GM18861 (cell line): ENCODE measurements around the gene OAT.
A peak's percentile ranks its signal among the peaks of the same experiment; 100 is the strongest.

Source experiments
- ATAC-seq: cut with Tn5 transposase; IDR thresholded peaks from one replicate; pipeline ENCODE4 v1.9.1; 2021; ENCODE audit not compliant: unreplicated experiment

The OAT gene

DNA sequence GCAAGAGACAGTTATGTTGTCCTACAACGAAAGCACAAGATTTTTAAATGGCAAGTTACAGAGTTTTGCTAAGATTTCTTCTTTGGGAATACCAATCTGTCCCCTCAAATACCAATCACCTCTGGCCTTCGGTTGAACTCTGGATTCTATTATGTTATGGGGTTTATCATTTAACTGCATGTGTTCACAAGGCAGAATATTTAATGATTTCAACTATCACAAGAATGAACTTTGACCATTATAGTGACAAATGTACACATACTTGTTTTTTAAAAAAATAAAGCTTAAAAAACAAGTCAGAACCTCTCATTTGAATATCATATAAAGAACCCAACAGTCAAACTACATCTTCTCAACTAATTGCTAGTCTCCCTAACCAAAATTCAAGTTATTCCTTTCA is 11.3 kb downstream of the OAT start:
- no peak for ATAC-seq

DNA sequence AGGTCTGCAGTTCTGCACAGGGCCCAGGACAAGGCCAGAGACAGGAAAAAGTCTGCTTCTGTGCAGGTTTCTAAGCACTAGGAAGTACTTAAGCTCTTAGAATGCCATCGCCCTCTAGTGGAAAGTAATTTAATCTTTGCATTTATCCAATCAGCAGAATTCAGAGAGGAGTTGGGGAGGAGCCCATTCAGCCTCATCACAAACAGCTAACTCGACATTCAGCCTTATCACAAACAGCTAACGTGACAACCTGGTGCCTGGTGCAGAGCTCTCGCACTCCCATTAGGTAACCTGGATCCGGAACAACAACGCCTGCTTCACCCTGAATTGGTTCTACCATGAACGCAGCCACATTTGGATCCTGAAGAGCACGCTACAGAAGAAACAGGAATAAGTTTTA is 15.2 kb downstream of the OAT start:
- peak; percentile 81 for ATAC-seq

DNA sequence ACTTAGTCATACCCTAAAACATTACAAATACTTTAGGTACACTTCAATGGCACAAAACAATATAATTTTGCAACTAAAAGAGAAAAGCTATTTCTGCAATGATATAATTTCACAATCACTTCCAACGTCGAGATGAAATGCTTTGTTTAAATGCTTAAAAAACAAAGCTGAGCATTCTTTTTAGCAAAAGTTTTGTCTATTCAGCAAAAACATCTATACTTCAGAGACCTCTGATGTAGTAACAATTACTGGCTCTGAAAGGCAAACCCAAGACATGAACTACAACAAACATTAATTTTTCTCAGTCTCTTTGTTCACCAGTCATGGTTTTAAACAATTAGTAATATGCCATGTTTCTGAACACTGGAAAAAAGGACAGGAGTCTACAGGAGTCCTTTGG is 16.4 kb downstream of the OAT start:
- ATAC-seq: no peak

DNA sequence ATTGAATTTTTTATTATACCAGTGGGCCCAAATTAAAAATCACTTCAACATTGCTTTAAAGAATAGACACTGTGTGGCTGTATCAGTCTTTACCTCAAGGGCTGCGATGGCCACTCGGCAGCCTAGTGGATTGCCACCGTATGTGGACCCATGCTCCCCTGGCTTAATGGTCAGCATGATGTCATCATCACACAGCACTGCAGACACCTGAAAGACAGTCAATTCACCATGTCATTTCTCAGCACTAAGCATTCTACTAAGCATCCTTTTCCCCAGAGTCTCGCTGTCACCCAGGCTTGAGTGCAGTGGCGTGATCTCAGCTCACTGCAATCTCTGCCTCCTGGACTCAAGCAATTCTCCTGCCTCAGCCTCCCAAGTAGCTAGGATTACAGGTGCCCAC is 17.1 kb downstream of the OAT start:
- ATAC-seq: no peak

DNA sequence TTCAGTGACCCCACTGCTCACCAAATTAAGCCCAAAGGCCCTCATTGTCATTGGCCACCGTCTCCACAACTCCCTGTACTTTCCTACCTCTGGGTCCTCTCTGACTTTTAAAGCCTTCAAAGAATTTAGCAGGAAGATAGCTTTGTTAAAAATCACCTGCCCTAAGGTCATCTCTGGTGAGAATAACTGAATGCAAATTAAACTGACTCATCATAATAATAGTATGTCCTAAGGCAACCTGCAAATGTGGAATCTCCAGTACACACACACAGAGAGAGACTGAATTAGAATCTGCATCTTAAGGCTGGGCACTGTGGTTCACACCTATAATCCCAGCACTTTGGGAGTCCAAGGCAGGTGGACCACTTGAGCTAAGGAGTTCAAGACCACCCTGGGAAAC is 24.1 kb downstream of the OAT start:
- no peak for ATAC-seq

DNA sequence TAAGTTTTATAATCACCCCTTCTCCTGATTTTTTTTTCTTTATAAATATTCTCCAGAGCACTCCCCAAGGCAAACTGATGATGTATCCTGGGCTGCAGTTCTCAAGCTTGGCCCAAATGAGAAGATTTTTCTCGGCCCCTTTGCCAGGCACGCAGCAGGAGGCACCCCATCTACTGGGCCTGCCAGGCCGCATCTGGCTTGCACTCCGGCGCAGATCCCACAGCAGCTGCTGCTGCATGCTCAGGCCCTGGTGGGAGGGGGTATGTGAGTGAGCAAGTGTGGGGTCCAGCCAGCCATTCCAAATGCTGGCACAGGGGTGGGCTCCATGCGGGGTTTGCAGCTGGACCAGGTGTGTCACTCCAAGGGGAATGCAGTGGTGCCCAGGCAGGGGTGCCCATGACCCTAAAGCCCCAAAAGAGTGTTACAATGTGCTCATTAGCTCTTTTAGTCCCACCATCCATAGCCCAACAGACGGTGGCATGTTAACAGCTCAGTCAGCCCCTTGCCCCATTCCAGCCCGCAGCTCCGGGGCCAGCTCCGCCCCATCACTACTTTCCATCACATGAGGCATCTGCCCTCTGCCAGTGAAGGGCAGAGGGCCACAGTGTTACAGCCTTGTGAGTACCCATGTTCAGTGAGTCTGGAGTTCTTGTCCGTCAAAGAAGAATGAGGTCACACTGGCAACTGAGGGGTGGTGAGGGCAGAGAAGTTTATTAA is 25.9 kb downstream of the OAT start:
- no peak for ATAC-seq

DNA sequence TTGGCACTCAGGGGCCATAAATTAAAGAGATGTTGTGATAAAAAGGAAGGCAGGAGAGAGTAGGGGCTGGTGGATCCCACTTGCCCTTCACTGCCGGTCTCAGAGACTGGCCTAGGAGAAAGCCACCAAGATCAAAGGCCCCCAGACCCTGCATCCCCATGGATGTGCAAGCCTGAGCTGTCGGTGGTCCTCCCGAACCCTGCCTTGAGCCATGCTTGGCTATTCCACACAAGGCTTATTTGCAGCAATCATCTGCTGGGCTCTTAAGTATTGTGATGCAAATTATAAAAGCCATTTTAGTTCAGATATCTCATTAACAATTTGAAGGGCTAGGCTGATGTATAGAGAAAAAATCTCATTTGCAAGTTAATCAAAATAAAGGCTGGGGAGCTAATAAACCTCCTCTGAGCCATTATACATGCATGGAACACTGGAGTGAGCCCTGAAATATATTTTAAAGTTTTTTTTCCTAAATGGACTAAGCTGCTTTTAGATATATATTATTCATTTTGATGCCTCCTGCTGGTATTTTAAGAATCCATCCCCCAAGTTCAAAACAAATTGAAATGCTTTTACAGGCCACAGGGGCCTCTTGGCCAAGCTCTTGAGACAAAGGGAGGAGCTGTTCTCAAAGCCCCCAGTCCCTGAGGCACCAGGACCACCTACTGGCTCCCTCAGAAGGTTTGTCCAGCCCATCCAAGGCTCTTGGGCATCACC is 28.1 kb downstream of the OAT start:
- ATAC-seq: no peak

DNA sequence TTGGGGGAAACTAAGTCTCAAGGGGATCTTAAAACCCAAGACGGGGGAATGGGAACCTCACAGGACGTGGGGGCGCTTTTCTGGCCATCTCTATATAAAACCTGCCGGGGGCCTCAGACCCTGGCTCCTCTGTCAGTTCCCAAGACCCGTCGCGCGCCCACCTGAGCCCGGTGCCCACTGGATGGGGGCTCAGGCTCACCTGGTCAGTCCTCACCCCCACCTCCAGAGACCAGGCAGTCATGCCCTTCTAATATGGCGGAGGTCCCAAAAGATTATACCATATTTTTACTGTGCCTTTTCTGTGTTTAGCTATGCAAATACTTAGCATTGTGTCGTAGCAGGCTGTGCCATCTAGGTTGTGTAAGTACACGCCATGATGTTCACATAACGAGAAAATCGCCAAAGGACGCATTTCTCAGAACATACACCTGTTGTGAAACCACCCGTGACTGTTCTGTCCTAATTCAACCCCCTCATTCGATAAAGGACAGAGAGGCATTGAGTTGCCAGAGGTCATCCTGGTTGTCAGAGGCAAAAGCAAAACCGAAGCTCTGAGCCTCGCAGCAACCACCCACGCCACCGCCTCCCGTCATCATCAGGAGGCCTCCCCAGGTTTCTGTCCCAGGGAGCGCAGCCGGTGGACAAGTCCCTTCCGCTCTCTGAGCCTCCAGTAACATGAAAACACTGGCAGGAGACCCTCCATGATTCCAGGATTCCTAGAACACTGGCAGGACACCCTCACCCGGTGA is 28.9 kb downstream of the OAT start:
- no peak for ATAC-seq

DNA sequence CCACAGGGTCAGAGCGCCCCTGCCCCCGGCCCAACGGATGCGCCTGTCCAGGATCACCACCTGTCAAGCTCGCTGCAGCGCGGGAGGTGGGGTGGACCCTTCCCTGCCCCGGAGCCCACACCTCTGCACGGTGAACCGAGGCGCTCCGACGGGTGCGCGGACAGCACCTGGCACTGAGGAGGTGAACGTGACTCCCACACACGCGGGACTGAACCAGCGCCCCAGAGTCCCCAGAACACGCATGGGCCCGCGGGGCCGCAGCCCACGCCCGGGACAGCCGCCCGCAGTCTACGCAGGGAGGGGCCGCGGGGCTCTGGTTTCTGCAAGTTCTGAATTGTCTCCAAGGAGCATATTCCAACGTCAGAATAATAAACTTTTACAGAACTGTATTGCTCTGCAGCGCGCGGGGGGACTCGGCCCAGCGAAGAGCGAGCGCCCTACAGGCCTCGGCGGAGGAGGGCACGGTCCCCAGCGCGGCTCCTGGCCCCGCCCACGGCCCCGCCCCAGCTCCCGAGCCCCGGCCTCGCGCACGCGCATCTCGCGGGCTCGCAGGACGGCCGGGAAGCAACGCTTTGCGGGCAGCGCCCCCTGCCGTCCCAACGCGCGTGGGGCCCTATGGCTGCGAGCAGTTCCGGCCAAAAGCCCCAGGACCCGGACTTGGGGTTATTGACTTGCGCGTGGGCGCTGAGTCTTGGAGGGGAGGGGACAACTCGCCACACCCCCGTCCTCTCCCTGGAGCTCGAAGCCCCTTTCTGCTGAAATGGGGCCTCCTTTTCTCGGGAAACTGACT is 29.7 kb downstream of the OAT start:
- peak; percentile 84 for ATAC-seq

DNA sequence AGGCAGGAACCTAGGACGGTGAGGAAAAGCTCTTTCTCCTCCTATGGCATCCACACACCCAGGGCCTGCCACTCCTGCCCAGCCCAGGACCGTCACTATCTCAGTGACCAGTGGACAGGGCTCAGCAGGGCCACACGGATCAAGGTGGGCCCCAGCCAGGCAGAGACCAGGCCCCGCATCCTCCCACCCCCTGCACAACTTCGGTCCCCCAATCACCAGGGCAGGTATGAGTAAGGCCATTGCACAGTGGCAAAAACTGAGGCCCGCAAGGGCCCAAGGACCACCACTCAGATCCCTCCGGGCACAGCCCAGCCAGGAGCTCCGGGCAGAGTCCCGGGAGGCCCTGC is 30.3 kb downstream of the OAT start:
- ATAC-seq: no peak

DNA sequence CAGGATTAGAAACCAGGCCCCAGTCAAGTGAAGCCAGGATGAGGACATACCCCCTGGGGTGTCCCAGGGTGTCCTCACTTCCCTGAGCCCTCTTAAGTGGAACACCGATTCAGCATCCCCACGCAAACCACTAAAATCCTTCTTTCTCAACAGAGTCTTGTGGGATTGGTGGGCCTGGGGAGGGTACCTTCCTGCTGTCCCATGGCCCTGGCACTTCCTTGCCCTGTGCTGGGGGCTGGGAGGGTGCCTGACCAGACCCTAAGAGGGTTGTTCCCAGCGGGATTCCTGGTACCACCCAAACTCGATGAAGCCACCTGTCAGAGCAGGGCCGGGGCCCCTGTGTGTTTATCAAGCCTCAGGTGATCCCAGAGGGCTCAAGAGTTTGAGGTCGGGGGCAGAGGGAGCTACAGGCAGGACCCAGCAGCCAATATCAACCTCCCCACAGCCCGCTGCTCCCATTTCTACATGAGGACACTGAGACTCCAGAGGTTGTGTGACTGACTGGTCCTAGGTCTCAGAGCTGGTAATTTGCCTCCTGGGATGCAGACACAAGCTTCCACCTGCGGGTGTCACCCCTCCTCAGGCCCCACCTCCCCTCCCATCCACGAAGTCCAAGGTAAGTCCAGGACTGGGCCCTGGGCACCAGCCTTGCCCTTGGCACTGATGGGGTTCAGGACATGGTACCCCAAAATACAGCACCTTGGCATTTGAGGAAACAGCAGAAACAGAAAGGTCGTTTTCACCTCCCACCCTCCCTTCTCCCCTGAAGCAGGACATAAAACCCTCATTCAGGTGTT is 31.4 kb downstream of the OAT start:
- no peak for ATAC-seq

DNA sequence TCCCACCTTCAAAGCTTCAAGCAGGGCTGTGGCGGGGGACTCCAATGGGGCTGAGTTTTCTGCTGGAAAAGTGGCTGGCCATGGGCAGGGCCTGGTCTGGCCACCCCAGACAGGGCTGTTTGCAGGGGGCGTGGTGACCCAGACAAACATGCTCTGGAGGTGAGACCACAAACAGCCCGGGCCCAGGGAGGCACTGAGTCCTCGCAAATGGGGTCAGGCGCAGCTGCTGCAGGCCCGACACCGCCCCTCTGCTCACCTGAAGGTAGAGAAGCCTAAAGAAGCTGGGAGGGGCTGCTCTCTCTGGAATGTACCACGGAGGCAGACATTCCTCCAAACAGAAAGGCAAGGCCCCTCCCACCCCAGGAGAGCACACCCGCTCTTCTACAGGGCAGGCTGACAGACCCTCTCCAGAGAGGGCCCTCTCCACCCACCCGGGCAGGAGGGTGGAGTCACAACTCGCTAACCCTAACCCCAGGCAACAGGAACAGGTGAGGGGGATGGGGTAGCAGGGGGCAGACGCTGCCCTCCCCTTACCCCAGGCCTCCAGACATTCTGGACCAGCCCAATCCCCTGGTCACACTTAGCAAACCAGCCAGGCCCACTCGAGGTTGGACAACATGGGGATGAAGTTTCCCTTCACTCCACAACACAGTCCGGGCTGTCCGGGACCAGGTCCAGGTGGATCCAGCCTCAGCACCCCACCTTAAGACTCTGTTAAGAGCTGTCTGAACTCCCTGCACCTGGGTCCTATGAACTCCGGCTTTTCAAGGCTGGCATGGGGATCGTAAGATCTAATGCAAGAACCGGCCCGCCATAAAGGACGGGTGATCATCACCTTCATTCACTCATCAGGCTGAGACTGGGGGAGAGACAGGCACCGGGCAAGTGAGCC is 32.3 kb downstream of the OAT start:
- ATAC-seq: no peak

DNA sequence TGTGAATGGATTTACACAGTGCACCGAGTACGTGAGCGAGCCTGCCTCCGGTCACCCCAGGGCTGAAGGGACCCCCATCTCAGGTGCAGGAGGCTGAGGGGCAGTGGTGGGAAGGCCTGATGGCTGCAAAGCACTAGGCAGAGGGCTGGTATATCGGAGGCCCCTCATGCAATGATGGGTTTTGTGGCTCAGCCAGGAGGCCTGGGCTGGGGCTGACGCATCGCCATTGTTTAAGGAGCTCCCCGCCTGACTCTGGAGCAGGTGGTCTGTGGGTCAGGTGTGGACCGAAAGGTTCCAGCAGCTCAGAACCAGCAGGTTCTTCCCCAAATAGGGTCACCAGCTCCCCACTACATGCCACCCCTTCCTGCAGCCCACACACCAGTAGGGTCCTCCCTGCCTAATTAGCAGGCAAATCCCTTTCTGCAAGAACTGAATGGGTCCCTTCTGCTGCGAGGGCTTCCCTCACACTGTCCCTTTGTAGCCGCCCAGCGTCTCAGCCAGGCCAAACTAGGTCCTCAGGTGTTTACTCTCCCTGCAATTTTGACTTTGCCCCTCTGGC is 33.0 kb downstream of the OAT start:
- ATAC-seq: no peak

DNA sequence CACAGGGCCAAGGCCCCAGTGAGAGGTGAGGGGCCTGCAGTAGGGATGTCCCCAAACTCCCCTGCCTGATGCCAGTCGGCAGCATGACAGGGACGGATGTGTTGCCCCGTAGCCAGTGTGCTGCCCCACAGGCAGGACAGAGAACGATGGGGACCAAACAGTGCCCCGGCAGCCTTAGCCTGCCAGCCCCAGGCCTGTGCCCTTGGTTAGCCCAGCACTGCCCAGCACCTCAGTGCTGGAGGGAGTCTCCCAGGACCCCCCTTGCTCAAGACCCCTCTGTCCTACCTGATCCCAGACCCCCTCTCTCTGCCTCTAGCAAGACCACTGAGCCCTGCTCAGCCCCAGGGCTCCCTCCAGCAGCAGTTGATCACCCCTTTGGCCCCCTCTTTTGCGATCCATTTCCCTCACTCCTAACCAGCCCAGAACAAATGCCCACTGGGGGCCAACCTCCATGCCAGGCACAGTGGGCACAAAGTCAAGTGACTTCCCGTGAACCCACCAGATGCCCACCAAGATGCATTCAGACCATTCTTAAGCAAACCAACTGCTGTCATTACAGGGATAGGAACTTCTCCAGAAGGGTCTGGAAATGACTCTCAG is 34.0 kb downstream of the OAT start:
- no peak for ATAC-seq

DNA sequence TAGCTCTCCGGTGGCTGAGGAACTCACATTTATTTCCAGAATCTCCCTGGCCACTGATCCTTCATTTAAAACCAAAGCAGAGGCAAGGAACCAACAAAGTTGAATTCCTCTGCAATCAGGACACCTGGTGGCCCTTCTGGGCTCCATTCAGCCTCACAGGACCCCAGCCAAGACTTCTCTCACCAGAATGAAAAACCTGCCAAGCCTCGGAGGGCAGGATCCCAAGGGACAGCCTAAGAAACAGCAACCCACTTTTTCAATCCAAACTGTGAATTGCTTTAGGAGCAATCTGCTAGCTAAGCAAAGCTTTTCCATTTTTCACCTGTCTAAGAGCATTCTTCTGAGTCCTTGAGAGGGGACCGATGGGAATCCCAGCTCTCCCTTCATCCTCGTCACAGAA is 34.6 kb downstream of the OAT start:
- no peak for ATAC-seq

DNA sequence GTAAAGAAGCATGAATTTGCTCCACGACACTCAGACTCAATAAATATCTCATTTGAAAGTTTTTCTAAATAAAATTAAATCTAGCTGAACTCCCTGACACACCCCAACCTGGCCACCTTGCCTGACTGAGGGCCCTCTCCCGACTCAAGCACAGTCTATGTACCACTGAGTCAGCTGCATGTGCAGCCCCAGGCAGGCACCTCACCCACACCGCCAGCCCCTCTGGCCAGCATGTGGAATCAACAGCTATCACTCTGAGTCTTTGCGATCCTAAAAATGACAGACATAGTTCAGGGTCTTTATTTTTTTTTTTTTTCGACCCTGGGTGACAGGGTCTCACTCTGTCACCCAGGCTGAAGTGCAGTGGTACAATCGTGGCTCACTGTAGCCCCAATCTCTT is 35.2 kb downstream of the OAT start:
- ATAC-seq: no peak

DNA sequence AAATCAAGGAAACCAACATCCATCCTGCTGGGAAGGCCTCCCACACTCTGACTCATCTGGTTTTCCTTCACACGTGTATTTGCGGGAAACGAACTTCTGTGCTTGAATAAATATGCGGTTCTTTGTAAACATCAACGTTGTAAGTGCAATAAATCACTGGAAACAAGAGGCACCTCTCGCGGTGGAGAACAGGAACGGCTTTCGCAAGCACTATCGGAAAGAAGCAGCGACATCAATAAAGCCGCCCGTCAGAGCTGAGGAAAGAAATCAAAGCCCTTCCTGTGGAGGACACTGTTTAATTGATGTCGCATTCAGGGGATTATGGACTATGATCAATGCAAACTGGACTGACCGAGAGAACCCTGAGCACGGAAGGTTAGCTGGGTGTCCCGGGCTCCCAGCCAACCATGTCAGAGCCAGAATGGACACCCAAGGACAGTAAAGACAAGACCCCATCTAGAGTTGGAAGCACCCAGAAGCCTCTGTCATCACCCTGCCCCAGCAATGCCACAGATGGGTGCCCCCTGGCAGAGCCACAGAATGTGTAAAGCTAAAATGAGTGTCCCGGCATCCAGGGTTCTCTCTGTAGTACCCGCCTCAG is 37.6 kb downstream of the OAT start:
- ATAC-seq: no peak

DNA sequence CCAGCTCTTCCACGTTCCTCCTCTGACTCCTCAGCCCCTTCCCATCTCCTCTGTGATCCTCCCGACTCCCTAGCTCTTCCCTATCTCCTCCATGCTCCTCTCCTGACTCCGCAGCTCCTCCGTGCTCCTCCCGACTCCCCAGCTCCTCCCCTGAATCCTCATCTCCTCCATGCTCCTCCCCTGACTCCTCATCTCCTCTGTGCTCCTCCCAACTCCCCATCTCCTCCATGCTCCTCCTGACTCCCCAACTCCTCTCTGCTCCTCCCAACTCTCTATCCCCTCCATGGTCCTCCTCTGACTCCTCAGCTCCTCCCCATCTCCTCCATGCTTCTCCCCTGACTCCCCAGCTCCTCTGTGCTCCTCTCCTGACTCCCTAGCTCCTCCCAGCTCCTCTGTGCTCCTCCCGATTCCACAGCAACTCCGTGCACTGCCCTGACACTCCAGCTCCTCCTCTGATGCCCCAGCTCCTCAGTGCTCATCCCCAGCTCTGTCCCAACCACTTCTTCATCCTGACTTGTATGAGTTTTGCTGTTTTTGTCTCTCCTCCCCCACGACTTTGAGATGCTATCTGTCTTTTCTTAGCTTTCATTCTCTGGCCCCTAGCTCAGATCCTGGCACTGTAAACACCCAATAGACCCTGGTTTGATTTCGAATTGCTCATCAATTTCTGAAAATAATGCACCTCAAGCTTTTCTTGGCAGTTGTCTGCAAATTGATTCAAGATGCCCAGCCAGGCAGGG is 38.3 kb downstream of the OAT start:
- ATAC-seq: no peak
